Aorta (tissue), 5 donors: Measurements from ENCODE around the gene POU4F1. TPM values are rescaled to one million over a fixed set of nuclear protein-coding genes. Genes with fewer than 3 reads are reported as not detected.

ENCODE experiments used
- ATAC-seq: fragments of 200-7000 bp; cut with Tn5 transposase; one replicate; pipeline ENCODE4 v1.9.1; 2022; ENCODE audit warnings: moderate library complexity; ENCODE audit not compliant: low FRiP score
- DNase-seq, 2 donors: peaks; one replicate each; pipeline ENCODE4 v3.0.0-alpha.2; 2020
- H3K27ac ChIP-seq, 2 donors: one replicate each; pipeline ENCODE4 v1.5.1; 2013; ENCODE audit warnings: low read length in 2 of 2, mild to moderate bottlenecking in 2 of 2, moderate library complexity in 2 of 2, control low read depth in 1 of 2, inconsistent platforms in 1 of 2, low read depth in 1 of 2
- H3K27me3 ChIP-seq, 2 donors: one replicate each; pipeline ENCODE4 v1.6.1; 2013; ENCODE audit warnings: control low read depth in 1 of 2, low read length in 1 of 2, mild to moderate bottlenecking in 1 of 2, moderate library complexity in 1 of 2; ENCODE audit not compliant: insufficient read depth in 2 of 2, control insufficient read depth in 1 of 2
- H3K36me3 ChIP-seq, 2 donors: one replicate each; pipeline ENCODE4 v1.6.1; 2013; ENCODE audit warnings: control low read depth in 1 of 2, low read length in 1 of 2, mild to moderate bottlenecking in 1 of 2; ENCODE audit not compliant: insufficient read depth in 2 of 2, control insufficient read depth in 1 of 2
- H3K4me1 ChIP-seq, 2 donors: one replicate each; pipeline ENCODE4 v1.6.1; 2013; ENCODE audit warnings: low read length in 2 of 2, control low read depth in 1 of 2, mild to moderate bottlenecking in 1 of 2, moderate library complexity in 1 of 2; ENCODE audit not compliant: insufficient read depth in 2 of 2, control insufficient read depth in 1 of 2
- H3K4me3 ChIP-seq, 2 donors: one replicate each; pipeline ENCODE4 v1.5.1; 2013; ENCODE audit warnings: low read length in 2 of 2, control low read depth in 1 of 2, mild to moderate bottlenecking in 1 of 2
- H3K9me3 ChIP-seq: one replicate; pipeline ENCODE4 v1.6.1; 2013; ENCODE audit warnings: mild to moderate bottlenecking, low read length; ENCODE audit not compliant: control insufficient read depth
- WGBS, 2 donors: extraction: QIAGEN DNeasy Blood & Tissue Kit; methylation state at CpG; one replicate each; pipeline ENCODE4 v1.1.7; 2013; 5-methylcytosine and 5-hydroxymethylcytosine counted together
- intact Hi-C, 2 donors: fragments of 100-400 bp; cut with DNase I; formaldehyde crosslinking; loops; one replicate each; pipeline versions ENCODE4 v1.14.2 to v1.15.0; 2022
- polyA plus RNA-seq, 2 donors: library from polyadenylated mRNA; stranded (reverse); fragments of 200-250 nt; gene quantifications; one replicate each; pipeline ENCODE4 v1.2.3, GENCODE V29; 2013
- total RNA-seq, 2 donors: library from RNA; stranded (reverse); fragmentation: NEBNext Ultra II Directional; extraction: Animal tissue kit (Norgen Biotek cat#: 25700); gene quantifications; one replicate each; pipeline ENCODE4 v1.2.1, GENCODE V29; 2021
- donor health status: healthy with polysubstance abuse.
- donor health status: Bipolar disorder and iron deficiency.
- donor health status: DM: no; HTN: no; CAD: no.
- donor health status: DM: no; HTN: no; CAD: no.
- donor health status: DM: yes; HTN: yes; CAD: no.

POU4F1 gene
- total and polyA plus RNA-seq, 4 donors: 0.45 to 2.3 TPM; not detected in 2

DNA sequence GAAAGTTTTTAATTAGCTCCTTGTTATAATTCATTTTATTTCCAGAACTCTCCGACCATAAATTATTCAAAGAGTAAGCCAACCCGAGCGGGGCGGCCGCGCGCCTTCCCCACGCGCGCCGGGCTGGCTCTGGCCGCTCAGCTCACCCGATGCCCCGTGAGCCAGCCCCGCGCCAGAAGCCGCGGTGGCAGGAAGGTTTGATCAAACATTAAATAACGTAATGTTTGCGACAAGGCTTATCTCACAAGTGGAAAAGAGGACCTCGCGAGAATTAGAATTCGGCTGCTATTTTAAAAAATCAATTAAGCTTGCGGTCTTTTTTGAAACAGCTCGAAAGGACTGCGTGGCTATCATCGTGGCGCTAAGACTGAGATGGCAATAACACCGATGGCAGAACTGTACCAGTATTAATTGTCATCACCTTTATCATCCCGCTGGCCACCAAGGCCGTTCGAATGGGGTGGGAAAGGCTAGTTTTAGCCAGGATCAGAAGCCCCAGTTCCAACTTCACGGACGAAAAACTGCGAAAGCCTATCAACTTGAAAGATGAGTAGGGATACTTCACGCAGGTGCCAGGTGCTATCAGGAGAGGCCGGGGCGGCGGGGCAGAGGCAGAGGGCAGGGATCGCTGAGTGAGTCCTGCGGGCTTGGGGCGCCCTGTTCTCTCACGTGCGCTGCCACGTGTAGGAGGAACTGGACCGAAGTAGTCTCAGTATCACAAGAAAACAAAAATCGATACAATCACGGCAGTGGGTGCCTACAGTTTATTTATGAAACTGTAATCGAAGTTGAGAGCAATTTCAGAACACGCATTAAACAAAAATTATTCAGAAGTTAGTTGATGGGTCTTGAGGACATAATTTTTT, 6.4 kb downstream of the POU4F1 start:
- no peaks in the 10 kb centered on the region for H3K4me1 ChIP-seq
- peak in 1 of 2 donors; percentile 71 for DNase-seq
- no peaks in the 10 kb centered on the region for H3K36me3 ChIP-seq
- intact Hi-C loops: no loop called here
- peaks cover 0 to 6% of the 10 kb centered on the region in 2 donors for H3K27me3 ChIP-seq
- no peak overlapping the region for H3K4me3 ChIP-seq
- no peak for ATAC-seq
- 11 to 13% methylated on average over 50 of the region's 50 CpGs for WGBS, 2 donors
- H3K9me3 ChIP-seq: no peaks in the 10 kb centered on the region
- H3K27ac ChIP-seq: no peak overlapping the region

DNA sequence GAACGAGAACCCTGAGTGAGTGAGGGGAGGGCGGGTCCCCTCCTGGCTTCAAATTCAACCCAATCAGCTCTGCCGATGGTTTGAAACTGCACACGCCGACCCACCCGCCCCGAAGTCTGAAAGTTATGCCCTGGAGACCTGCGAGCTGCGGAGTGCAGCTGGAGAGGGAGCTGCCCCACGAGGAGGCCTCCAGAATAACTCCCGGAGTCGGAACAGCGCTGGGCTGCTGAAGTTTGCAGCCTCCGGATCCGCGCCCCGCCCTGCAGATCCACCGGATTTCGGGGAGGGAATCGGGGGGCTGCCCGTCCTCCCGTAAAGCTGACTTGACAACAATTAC, 7.0 kb downstream of the POU4F1 start:
- DNase-seq (no peak), ATAC-seq (no peak)
- H3K4me1 ChIP-seq: no peaks in the 10 kb centered on the region
- H3K27ac ChIP-seq: no peak overlapping the region
- intact Hi-C loops: no loop called here
- H3K36me3 ChIP-seq: no peaks in the 10 kb centered on the region
- WGBS, 2 donors: 7 to 10% methylated on average over 22 of the region's 22 CpGs
- no peak overlapping the region for H3K4me3 ChIP-seq
- peaks cover 0 to 6% of the 10 kb centered on the region in 2 donors for H3K27me3 ChIP-seq
- no peaks in the 10 kb centered on the region for H3K9me3 ChIP-seq

- no peak for ATAC-seq
- peaks cover 0 to 6% of the 10 kb centered on the region in 2 donors for H3K27me3 ChIP-seq
- 5 to 8% methylated on average over 63 to 65 of the region's 65 CpGs for WGBS, 2 donors
- H3K36me3 ChIP-seq: no peaks in the 10 kb centered on the region
- no peaks in the 10 kb centered on the region for H3K9me3 ChIP-seq
- H3K27ac ChIP-seq: no peak overlapping the region
- H3K4me1 ChIP-seq: no peaks in the 10 kb centered on the region
- DNase-seq: peak in 1 of 2 donors; percentile 66
- H3K4me3 ChIP-seq: no peak overlapping the region
- intact Hi-C loops: no loop called here
Measured at GRCh38 chr13:78595495-78596398, 7.6 kb downstream of the POU4F1 start.

- intact Hi-C loops: no loop called here
- Histone ChIP-seq H3K27me3 (peaks cover 0 to 6% of the 10 kb centered on the region in 2 donors), H3K27ac (no peak overlapping the region), H3K9me3 (no peaks in the 10 kb centered on the region), H3K36me3 (no peaks in the 10 kb centered on the region), H3K4me3 (no peak overlapping the region), H3K4me1 (no peaks in the 10 kb centered on the region)
- WGBS, 2 donors: 15 to 17% methylated on average over 8 of the region's 8 CpGs
- no peak for DNase-seq
- ATAC-seq: no peak
Measured at GRCh38 chr13:78594456-78594975, 8.8 kb downstream of the POU4F1 start.

- ATAC-seq: no peak
- Histone ChIP-seq H3K27me3 (peaks cover 0 to 6% of the 10 kb centered on the region in 2 donors), H3K4me3 (no peak overlapping the region), H3K27ac (no peak overlapping the region), H3K4me1 (no peaks in the 10 kb centered on the region), H3K9me3 (no peaks in the 10 kb centered on the region), H3K36me3 (no peaks in the 10 kb centered on the region)
- intact Hi-C loops: no loop called here
- DNase-seq: no peak
- WGBS, 2 donors: 12 to 13% methylated on average over 29 of the region's 29 CpGs
Measured at GRCh38 chr13:78593652-78594455, 9.5 kb downstream of the POU4F1 start.

DNA sequence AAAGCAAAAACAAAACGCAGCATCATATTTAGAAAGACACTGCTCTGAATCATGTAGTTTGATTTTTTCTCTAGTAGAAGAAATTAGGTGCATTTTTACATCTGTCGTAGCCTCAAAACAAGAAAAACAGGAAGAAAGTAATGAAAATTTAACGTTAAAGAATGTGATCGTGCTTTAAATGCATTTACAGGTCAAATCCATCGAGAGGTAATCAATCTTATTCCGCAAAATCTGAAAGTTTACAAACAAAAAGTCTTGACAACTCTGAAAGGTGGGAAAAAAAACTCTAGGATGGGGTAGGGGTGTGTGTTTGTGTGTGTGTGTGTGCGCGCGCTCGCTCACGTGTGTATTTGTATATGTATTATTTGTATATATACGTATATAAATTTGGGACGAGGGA, 10.2 kb downstream of the POU4F1 start:
- Histone ChIP-seq H3K4me1 (no peaks in the 10 kb centered on the region), H3K27me3 (peaks cover 0 to 6% of the 10 kb centered on the region in 2 donors), H3K4me3 (no peak overlapping the region), H3K36me3 (no peaks in the 10 kb centered on the region), H3K9me3 (no peaks in the 10 kb centered on the region), H3K27ac (no peak overlapping the region)
- DNase-seq: no peak
- WGBS, 2 donors: 16 to 20% methylated on average over 13 of the region's 13 CpGs
- intact Hi-C loops: no loop called here
- ATAC-seq: no peak

GRCh38 chr13:78592584-78592983, 10.8 kb downstream of the POU4F1 start:
- no peaks in the 10 kb centered on the region for H3K4me1 ChIP-seq
- no peak overlapping the region for H3K4me3 ChIP-seq
- H3K27me3 ChIP-seq: peaks cover 0 to 8% of the 10 kb centered on the region in 2 donors
- H3K36me3 ChIP-seq: no peaks in the 10 kb centered on the region
- intact Hi-C loops: no loop called here
- H3K9me3 ChIP-seq: no peaks in the 10 kb centered on the region
- 16% methylated on average over 6 of the region's 6 CpGs for WGBS, 2 donors
- DNase-seq (no peak), ATAC-seq (no peak)
- no peak overlapping the region for H3K27ac ChIP-seq

DNA sequence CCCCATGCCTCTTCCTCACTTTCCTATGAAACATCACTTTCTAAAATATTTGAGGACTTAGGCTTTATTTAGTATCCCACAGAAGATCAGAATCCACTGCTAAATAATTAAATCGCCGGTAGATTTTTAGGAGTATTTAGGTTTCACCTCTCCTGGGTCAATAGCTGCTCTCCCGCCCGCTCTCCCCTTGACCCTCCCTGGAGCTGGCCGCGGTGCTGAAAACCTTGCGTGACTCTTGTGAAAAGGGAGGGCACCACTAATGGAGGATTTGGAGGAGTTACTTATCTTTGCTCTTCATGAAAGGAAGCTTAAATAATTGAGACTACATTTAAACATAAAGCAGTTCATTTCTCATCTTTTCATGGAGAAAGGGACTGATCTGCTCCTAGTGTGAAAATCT, 14.1 kb downstream of the POU4F1 start:
- peaks cover 0 to 7% of the 10 kb centered on the region in 2 donors for H3K27me3 ChIP-seq
- H3K4me1 ChIP-seq: no peaks in the 10 kb centered on the region
- peaks cover 2% of the 10 kb centered on the region for H3K9me3 ChIP-seq
- DNase-seq (peak in 1 of 2 donors; percentile 79), ATAC-seq (peak; percentile 50)
- H3K27ac ChIP-seq: no peak overlapping the region
- no peaks in the 10 kb centered on the region for H3K36me3 ChIP-seq
- WGBS, 2 donors: 4 to 5% methylated on average over 7 of the region's 7 CpGs
- intact Hi-C loops: no loop called here
- H3K4me3 ChIP-seq: no peak overlapping the region
